ENCODE data around the gene TTLL6.
"Not testable (repeated sequence)": the region's sequence is repeated elsewhere in the genome, so short reads cannot be mapped to it uniquely, and the experiment has no call there.

Gene TTLL6

GRCh38 chr17:48816774-48817590, at the start of gene TTLL6:
Gene TTLL6, minus strand, starts transcription at chr17:48817229. Its CDS starts 157 bp downstream, at chr17:48817072.
- DNase-seq, result peak; percentile 99

DNA sequence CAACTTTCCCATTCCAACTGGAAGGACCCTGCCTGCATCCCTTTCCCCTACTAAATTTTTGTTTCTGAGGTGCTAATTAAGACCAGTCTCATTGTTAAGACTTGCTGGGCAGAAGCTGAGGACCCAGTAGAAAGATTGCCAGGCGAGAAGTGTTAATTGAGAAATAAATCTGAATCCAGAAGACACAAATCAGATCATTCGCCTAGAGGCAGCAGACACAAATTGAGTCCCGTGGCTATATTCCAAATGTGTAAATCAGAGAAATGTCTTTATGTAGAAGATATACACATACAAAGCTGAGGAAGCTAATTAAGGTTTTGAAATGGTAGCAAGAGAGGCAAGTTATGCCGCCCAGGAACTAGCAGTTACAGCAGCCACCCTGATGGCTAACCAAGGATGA, 43.4 kb upstream of the TTLL6 start:
- no peak for DNase-seq

DNA sequence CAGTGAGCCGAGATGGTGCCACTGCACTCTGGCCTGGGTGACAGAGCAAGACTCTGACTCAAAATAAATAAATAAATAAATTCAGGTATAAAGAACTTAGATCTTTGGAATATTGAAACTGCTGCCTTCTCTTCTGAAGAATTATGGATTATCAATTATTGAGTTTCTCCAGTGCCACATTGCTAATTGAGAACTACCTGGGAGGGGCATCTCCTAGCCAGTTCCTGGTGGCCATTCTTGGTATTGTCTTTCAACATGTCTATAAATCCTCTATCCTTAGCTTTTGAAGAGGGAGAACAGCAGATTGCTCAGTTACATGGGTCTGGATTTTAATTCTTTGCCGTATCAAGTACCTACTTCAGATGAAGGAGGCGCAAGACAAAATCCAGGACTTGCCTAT, 43.0 kb upstream of the TTLL6 start:
- no peak for DNase-seq

- DNase-seq, result no peak
Measured at GRCh38 chr17:48856122-48856821, 39.2 kb upstream of the TTLL6 start.

DNA sequence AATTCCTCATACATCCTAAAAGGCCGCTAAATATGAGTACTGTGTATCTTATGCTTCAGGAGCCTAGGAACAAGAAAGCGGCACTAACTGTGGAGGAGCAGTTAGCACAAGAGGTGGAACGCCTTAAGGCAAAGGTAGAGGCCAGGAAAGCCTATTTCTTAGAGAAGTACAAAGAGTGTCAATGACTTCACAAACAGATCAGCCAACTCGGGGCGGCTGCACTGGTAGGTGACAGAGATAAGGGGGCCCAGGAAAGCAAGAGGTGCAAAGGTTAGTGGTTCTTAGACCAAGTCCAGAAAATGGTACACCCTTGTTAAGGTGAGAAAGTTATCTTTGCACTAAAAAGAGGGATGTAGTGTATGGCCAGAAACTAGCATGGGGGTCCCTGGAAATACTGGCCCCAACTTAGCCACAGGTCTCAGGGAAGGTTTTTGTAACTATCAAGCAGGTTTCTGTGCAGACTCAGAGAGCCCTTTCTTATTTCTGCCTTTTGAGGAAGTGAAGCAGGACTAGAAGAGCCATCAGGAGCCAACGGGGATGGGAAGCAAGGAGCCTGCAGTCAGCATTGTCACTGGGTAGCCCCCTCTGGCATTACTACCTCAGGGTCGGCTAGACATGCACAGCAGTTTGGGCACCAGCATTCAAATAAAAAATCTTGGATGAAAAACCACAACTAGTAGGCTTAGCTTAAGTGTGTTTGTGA, 37.9 kb upstream of the TTLL6 start:
- DNase-seq, result no peak

GRCh38 chr17:48850792-48851323, 33.8 kb upstream of the TTLL6 start:
- no peak for DNase-seq

- DNase-seq, result no peak
Measured at GRCh38 chr17:48843187-48843900, 26.3 kb upstream of the TTLL6 start.

DNA sequence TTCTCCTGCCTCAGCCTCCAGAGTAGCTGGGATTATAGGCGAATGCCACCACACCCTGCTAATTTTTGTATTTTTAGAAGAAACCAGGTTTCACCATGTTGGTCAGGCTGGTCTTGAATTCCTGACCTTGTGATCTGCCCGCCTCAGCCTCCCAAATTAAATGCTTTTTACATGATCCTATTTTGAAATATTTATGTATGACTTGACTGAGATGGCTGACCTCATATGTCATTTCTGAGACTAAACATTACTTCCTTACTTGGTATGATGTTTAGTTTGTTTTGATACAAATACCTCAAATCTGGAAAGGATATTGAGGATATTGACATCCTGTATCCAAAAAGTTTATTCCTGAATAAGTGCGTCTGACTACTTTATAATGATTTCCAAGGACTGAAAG, 25.7 kb upstream of the TTLL6 start:
- DNase-seq, result no peak

GRCh38 chr17:48841395-48841831, 24.4 kb upstream of the TTLL6 start:
- no peak for DNase-seq

- DNase-seq, result no peak
Measured at GRCh38 chr17:48840441-48840840, 23.4 kb upstream of the TTLL6 start.

DNA sequence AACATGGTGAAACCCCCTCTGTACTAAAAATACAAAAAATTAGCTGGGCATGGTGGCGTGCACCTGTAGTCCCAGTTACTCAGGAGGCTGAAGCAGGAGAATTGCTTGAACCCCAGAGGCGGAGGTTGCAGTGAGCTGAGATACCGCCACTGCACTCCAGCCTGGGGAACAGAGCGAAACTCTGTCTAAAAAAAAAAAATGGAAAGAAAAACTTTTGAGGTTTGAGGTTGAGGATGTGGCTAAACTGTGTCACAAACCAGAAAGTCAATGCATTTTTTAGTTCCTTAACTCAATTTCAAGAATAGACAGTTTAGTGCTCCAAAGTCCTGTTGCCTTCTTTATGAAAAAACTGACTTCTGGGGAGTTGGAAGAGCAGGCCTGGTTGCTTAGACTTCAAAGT, 20.4 kb upstream of the TTLL6 start:
- not testable (repeated sequence) for DNase-seq

DNA sequence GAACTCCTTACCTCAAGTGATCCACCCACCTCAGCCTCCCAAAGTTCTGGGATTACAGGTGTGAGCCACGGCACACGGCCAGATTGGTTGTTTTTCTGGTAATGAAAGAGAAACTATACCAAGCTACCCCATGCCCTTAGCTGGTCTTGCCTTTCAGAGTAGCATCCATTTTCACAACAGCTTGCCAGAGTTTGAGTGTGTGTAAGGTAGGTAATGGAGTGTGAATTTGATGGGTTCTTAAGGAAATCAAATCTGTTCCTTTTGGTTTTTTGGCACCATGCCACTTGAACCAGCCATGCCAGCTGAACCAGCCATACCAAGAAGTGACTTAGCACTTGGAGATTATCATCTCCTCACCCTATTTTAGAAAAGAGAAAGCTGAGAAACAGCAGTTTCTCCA, 18.9 kb upstream of the TTLL6 start:
- peak; percentile 49 for DNase-seq

DNA sequence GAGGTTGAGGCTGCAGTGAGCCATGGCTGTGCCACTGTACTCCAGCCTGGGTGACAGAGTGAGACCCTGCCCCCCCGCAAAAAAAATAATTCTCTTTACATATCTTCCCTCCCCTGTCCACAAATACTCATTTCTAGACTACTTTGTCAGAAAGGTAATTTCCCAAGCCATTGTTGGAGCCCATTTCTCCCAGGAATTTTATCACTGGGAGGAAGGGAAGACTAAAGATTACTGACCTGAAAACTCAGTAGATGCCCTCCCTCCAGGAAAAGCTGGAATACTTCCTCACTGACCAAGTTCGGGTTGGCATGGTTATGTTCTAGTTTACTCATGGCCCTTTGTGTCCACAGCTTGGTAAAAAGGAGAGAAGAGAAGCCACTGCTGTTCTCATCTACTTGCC, 17.9 kb upstream of the TTLL6 start:
- no peak for DNase-seq

GRCh38 chr17:48831549-48831883, 14.5 kb upstream of the TTLL6 start:
- DNase-seq, result no peak

GRCh38 chr17:48830840-48831548, 14.0 kb upstream of the TTLL6 start, which contains the start of gene CALCOCO2:
Gene CALCOCO2, plus strand, starts transcription at chr17:48831035. Its CDS starts 10,673 bp downstream, at chr17:48841708.
- peak; percentile 95 for DNase-seq

- no peak for DNase-seq
Measured at GRCh38 chr17:48825446-48826381, 8.7 kb upstream of the TTLL6 start.

DNA sequence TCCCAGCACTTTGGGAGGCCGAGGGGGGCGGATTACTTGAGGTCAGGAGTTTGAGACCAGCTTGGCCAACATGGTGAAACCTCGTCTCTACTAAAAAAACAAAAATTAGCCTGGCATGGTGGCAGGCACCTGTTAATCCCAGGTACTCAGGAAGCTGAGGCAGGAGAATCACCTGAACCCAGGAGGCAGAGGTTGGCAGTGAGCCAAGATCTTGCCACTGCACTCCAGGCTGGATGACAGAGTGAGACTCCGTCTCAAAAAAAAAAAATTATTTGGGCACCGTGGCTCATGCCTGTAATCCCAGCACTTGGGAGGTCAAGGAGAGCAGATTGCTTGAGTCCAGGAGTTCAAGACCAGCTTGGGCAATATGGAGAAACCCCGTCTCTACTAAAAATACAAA, 3.9 kb upstream of the TTLL6 start:
- peak; percentile 59 for DNase-seq

DNA sequence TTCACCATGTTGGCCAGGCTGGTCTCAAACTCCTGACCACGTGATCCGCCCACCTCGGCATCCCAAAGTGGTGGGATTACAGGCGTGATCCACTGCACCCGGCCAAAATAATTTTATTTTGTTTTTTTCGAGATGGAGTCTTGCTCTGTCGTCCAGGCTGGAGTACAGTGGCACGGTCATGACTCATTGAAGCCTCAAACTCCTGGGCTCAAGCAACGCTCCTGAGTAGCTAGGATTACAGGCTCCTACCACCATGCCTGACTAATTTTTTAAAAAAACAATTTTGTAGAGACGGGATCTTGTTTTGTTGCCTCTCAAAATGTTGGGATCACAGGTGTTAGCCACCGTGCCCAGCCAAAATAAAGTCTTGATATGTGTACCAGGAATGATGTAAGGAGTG, 2.4 kb upstream of the TTLL6 start:
- DNase-seq, result no peak

DNA sequence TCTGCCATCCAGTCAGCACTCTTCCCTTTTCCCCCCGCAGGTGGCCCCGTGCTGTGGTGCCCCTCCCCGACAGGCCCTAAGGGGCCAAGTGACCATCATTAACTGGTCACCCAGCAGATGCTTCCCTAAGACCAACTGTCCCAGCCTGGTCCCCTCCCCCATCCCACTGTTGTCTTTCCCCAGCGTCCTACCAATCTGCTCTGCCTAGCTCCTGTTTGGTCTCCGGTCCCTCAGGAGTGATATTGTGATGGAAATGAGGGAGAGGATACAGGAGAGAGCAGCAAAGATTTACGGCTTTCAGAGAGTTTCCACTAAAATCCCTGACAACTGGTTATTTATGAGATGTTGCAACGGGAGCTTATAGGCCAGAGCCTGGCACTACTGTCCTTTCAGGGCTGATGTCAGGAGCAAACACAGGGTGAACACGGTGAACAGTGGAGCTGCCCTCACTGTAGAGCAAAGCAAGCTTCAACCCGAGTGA, 1.4 kb upstream of the TTLL6 start:
- DNase-seq, result peak; percentile 67

DNA sequence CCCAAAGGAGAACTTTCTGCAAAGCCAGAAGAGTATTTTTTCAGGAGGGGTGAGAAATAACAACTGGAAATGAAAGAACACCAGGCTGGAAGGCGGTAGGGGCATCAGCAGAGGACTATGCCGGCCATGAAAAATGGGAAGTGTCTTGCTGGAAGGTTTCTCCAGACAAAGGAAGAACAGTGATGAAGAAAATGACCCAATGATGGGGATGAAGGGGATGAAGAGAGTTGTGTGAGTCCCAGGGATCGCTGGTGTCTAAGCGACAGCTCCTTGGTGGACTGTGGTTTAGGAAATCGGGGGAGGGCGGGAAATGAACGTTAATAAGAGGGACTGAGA, 623 bp downstream of the TTLL6 start:
- peak; percentile 52 for DNase-seq

- no peak for DNase-seq
Measured at GRCh38 chr17:48815311-48815710, 1.7 kb downstream of the TTLL6 start.

Data from NCI-H69 (cell line).